GM21515 (cell line): ENCODE results near the gene ARID3A.

Experiments used
- ATAC-seq: cut with Tn5 transposase; IDR thresholded peaks from one replicate; pipeline ENCODE4 v1.9.1; 2021; ENCODE audit not compliant: unreplicated experiment

Gene ARID3A

DNA sequence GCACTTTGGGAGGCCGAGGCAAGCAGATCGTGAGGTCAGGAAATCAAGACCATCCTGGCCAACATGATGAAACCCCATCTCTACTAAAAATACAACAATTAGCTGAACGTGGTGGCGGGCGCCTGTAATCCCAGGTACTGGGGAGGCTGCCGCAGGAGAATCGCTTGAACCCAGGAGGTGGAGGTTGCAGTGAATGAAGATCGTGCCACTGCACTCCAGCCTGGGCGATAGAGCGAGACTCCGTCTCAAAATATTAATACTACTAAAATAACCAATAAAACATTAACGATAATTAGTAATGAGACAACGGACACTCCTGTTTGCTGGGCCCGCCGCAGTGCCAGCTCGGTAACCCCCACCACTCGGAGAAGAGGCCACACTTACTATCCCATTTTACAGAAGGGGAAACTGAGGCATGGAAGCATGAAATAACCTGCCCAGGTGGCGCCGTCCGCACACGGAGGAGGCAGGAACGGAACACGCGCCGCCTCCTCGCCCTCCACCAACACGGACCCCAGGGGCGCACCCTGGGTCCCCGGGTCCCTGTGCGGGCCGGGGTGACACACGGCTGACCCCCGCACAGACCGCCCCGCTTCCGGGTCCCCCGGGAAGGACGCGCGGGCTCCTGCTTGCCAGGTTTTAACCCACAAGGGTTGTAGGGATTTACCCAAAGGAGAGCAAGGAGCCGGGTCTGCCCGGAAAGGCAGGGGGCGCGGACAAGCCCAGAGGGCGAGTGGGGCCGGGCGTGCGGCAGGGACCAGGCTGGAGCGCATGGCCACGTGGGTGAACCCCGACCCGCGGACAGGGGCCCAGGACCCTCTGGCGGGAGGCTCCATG lies 14.4 kb upstream of the ARID3A start:
- no peak for ATAC-seq

DNA sequence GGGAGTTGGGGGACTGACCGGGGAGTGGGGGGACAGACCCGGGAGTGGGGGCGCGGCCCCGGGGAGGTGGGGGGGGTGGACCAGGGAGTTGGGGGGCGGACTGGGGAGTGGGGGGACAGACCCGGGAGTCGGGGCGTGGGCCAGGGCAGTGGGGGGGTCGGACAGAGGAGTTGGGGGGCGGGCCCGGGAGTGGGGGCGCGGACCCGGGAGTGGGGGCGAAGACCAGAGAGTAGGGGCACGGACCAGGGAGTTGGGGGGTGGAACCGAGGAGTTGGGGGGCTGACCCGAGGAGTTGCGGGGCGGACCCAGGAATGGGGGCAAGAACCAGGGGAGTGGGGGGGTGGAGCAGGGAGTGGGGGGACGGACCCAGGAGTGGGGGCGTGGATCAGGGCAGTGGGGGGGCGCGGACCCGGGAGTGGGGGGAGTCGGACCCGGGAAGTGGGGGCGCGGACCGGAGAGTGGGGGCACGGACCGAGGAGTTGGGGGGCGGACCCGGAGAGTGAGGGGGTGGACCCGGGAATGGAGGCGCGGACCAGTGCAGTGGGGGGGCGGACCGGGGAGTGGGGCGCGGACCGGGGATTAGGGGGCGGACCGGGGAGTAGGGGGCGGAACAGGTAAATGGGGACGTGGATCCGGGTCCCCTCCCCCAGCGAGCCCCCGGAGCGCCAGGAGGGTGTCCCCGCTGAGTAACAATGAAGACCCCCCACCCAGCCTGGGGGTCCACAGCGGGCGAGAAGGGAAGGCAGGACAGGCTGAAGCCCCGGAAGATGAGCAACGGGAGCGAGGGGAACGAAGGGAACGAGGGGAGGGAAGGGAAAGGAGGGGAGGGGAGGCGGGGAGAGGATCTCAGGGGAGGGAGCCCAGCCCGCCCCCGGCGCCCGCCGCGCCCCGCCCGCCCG lies 13.4 kb upstream of the ARID3A start:
- ATAC-seq = no peak

DNA sequence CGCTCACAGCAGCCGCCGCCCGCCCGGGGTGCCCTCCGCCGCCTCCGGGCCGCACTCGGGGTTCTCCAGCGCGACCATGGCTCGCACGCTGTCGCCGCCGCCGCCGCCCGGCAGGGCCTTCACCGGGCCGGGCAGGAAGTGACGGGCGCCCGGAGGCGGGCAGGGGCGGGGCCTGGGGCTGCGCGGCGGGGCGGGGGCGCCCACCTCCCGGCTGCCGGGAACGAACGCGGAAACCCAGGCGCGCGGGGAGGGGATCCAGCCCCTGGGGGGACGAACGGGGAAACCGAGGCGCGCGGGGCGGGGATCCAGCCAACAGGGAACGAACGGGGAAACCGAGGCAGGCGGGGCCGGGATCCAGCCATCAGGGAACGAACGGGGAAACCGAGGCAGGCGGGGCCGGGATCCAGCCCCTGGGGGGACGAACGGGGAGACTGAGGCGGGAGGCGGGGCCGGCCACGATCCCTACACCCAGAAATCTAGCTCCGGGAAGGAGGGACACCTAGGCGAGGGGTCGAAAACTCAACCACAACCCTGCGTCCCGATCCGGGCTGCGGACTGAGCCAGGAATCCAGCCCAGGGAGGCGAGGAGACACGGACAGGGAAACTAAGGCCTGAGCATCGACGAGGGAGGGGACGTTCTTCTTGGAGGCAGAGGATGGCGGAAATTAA lies 12.6 kb upstream of the ARID3A start, which contains the start of gene R3HDM4:
Gene R3HDM4, minus strand, starts transcription at position 140 of the 669 bp plus-strand sequence. Its CDS starts 62 bp downstream, at position 78.
- ATAC-seq = no peak

DNA sequence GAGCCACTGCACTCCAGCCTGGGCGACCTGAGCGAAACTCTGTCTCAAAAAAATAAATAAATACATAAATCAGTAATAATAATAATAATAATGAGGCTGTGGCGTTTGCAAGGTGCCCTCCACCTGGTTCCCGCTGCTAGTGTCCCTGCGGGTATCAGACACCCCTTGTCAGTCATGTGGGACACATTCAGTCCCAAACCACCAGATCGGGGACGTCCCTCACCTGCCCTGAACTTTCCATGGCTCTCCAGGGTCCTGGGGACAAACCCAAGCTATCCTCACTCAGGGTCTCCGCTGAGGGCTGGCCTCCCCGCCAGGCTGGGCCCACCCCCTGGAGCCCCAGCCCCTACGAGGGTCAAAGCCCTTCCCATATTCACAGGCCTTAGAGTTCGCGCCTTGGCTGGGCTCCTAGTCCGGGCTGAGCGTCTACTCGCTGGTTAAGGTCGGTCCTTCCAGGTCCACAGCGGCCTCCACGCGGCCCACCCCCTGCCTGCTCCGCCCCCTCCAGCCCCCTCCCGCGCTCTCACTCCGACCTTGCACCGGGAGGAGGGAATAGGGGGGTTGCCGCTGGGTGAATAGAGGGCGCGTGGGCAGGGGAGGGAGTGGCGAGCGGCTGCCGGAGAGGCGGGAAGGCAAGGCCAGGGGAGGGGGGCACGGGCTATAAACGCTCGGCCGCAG lies 9.1 kb upstream of the ARID3A start:
- ATAC-seq = no peak

DNA sequence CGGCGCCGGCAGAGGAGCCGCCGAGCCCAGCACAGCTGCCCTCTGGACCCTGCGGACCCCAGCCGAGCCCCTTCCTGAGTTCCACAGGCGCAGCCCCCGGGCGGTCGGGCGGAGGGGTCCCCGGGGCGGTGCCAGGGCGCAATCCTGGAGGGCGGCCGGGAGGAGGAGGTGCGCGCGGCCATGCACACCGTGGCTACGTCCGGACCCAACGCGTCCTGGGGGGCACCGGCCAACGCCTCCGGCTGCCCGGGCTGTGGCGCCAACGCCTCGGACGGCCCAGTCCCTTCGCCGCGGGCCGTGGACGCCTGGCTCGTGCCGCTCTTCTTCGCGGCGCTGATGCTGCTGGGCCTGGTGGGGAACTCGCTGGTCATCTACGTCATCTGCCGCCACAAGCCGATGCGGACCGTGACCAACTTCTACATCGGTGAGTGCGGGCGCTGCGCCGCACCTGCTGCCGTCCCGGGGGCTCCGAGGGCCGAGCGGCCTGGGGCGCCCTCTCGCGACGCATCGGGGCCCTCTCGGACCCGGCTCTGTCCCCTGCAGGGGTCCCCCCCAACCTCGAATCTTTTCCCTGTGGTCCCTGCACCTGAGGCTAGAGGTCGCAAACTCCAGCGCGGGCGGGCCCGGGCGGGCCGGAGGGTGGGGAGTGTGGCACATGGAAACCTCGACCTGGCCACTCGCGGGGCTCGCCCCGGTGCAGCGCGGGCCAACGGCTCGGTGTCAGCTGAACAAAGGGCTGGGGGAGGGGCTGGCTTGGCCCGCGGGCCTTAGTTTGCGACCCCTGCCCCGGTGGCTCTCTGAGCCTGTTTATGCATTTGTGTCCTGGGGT lies 8.3 kb upstream of the ARID3A start, which contains the start of gene KISS1R:
Gene KISS1R, plus strand, starts transcription at position 11 of the 829 bp plus-strand sequence. Its CDS starts 170 bp downstream, at position 181.
- no peak for ATAC-seq

DNA sequence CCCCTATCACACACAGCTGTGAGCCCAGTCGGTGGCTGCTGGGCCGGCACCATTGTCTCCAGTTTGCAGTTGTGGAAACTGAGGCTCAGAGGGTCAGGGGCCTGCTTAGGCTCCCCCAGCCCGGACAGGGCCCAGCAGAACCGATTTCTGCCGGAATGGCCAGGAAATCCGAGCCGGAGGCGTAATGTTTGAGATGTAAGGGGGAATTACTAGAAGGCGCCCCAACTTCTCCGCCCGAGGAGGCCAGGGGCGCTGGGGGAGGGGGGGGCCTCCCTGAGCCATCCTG lies 7.7 kb upstream of the ARID3A start:
- no peak for ATAC-seq

DNA sequence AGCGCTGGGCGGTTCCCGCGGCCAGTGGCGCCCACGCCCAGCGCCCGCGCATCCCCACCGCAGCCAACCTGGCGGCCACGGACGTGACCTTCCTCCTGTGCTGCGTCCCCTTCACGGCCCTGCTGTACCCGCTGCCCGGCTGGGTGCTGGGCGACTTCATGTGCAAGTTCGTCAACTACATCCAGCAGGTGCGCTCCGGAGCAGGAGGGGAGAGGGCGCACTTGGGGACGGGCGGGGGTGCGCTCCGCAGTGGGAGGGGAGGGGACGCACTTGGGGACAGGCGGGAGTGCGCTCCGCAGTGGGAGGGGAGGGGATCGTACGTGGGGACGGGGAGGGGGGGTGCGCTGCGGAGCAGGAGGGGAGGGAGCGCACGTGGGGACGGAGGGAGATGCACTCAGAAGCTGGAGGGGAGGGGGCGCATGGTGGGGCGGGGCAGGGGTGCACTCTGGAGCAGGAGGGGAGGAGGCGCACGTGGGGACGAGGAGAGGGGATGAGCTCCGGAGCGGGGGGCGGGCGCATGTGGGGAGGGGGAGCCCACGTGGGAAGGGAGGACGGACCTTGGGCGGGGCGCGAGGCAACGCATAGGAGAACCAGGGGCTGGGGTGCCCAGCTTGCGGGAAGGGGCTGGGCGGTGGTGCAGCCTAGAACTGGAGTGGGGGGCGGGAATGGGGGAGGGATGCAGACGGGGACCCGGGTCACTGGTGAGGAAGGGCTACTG lies 7.2 kb upstream of the ARID3A start:
- no peak for ATAC-seq

DNA sequence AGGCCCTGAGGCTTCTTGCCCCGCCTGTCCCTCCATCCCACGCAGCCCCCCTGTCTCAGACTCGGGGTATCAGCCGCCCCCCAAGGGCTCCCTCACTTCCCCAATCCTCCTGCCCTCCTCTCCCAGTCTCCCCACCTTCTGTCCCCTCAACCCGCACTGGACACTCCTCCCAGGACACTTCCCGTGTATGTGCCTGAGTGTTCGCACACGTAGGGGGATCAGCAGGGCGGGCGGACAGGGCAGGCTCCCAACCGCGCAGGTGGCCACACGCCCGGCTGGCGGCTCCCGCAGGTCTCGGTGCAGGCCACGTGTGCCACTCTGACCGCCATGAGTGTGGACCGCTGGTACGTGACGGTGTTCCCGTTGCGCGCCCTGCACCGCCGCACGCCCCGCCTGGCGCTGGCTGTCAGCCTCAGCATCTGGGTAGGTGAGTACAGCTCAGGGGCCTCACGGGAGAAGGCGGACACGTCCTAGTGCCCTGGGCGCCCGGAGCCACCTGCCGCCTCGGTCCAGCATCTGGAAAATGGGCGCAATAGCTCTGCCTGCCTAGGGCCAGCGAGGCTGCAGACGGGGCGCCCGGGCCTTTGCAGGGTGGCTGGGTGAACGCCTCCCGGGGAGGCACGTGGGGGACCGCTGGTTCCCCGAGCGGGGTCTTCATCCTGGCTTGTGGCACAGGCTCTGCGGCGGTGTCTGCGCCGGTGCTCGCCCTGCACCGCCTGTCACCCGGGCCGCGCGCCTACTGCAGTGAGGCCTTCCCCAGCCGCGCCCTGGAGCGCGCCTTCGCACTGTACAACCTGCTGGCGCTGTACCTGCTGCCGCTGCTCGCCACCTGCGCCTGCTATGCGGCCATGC lies 6.4 kb upstream of the ARID3A start:
- no peak for ATAC-seq

DNA sequence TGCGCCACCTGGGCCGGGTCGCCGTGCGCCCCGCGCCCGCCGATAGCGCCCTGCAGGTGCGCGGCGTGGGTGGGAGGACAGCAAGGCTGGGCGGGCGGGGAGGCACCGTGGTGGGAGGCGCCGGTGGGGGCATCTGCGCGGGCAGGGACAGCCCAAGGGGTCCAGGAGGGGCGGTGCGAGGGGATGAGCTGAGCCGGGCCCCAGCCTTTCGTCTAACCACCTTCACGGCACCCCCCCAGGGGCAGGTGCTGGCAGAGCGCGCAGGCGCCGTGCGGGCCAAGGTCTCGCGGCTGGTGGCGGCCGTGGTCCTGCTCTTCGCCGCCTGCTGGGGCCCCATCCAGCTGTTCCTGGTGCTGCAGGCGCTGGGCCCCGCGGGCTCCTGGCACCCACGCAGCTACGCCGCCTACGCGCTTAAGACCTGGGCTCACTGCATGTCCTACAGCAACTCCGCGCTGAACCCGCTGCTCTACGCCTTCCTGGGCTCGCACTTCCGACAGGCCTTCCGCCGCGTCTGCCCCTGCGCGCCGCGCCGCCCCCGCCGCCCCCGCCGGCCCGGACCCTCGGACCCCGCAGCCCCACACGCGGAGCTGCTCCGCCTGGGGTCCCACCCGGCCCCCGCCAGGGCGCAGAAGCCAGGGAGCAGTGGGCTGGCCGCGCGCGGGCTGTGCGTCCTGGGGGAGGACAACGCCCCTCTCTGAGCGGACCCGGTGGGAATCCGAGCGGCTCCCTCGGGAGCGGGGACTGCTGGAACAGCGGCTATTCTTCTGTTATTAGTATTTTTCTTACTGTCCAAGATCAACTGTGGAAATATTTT lies 5.6 kb upstream of the ARID3A start:
- no peak for ATAC-seq

DNA sequence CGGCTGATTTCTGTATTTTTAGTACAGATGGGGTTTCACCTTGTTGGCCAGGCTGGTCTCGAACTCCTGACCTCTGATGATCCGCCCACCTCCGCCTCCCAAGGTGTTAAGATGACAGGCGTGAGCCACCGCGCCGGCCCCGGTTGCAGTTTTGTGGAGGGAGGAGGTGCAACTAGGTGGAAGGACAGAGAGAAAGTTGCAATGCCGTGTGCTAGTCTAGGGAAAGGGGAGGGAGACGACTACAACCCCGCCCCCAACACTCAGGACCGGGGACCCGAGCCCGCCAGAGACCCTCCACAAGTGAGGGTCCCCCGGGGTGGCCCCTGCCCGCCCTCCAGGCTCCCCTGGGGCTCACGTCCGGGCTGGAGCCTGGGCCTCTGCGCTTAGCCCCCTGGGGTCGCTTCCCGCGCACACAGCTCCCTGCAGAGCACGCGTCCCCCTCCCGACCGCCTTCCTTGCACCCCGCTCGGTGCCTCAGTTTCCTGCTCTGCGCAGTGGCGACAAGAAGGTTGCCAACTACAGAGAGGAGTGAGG lies 1.2 kb upstream of the ARID3A start:
- ATAC-seq = no peak

DNA sequence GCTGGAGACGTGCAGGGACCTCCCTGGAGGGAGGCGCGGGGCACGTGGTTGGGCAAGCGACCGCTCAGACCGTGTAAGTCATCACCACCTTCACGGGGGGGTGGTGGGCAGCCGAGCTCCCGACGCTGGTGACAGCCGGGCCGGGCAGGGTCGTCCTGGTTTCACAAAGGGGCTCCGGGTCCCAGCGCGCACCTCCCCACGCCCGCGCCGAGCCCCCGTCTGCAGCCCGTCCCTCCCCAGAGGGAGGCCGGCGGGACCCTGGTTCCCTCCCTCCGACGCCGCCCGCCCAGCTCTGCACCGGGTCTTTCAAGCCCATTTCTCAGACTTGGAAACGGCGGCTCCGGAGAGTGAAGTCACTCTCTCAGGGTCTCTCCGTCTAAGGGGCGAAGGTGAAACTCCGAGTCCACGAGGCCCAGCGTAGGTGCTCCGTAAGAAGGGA lies 729 bp upstream of the ARID3A start:
- peak; percentile 35 for ATAC-seq

DNA sequence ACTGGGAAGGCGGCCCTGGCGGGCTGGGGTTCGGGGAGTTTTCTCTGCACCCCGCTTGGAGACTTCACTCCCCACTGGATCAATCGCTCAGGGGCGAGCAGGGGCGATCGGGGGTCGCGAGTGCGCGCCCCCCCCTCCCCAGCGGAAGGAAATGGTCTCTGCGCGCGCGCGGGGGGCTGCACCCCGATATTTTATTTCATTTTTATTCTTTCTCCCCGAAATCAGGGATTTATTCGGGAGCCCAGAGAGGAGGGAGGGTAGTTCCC lies 421 bp downstream of the ARID3A start:
- no peak for ATAC-seq

DNA sequence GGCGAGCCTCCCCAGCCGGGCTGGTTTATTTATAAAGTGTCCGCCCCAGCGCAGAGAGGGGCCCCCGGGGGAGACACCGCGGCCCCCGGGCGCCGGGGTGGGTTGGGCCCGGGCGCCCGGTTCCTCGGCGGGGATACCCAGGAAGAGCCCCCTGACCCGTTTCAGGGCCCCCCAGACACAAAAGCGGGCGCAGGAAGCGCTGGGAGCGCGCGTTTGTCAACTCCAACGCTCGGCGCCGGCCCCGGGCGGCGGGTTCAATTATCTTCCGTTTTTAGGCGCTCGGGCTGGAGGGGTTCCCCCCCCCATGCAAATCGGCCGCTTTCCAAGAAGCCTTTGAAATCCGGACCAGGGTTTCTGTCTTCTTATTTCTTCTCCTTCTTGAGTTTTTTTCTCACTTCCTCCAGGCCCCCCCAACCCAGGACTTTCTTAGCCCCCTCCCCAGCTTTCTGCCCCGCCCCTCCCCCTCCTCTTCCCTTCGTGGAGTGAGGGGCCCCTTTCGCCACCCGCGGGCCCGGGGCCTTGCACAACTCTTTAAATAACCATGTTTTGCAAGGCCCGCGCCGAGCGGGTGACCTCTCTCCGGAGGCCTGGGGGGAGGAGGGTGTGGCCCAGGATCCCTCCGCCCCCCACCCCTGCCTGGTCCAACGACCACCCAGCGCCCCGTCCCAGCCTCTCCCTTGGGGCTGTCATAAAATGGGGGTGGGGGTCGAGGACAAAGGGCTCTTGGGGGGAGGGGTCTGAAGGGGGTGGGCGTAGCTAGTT lies 935 bp downstream of the ARID3A start:
- no peak for ATAC-seq

DNA sequence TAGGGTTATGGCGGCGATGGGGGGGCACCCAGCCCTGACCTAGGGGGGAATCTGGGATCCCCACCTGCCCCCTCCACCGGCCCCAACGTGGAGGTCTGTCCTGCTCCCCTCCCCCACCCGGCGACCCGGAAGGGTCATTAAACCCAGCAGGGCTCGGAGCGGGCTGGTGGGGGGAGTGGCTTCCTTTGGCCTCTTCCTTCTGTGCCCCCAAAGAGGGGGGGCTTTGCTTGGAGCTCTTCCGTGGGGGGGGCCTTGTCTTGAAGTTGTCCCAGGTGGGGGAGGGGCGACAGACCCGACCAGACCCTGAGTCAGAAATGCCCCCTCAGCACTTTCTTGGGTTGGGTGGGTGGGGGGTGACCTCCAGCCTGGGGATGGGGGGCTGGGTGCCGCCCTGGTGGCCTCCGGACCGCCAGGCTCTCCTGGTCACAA lies 1.5 kb downstream of the ARID3A start:
- ATAC-seq = no peak

DNA sequence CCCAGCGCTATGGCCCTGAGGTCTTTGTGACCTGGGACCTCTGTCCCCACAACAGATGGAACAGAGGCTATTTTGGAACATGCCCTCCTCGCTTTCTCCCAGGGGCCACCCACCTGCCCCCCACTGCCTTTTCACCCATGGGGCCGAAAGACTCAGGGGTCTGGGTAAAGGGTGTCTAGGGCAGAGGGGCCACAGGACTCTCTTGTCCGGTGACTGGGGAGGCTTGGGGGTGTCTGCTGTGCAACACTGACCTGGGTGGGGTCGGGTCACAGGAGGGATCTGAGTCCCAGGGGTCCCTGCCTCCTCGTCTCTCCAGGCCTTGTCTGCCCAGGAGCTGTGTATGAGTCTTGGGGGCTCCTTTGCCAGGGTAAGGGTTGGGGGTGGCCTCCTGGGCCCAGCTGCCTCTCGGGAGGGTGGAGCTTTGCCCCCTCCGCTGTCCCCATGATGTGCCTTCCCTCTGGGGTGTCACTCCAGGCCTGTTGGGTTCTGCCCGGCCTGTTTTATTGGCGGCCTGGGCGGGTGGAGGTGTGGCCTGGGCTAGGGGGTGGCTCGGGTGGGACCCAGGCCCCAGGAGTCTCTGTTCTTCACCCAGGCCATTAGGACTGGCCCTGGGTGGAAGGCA lies 2.1 kb downstream of the ARID3A start:
- no peak for ATAC-seq

DNA sequence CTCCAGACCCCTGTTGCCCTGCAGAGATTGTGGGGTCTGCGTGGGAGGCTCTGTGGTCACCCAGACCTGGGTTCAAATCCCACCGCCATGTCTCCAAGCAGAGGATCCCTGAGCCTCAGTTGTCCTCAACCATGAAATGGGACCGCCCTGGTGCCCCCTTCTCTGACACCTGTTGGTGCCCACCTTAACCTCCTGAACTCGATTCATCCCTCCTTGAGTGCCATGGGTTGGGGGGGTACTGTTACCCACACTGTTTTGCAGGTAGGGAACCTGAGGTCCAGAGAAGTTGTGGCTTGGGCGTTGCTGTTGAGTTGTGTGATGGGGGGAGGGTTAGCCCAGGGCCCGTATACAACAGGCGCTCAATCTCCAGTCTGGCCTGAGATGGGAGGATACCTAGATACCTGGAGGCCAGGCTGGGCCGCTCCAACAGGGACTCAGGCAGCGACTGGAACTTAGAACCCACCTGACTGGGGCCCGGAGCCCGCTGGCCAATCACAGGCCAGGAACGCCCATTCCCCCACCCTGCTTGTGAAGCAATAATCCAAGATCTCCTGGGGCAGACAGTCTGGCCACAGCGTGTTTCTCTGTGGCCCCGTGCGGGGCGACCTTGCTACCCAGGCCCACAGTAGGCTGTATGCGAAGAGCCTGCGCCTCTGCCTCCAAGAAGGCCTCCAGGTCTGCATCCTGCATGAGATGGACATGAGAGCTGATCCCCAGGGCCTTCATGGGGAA lies 2.8 kb downstream of the ARID3A start:
- ATAC-seq = no peak
